Neural cell (in vitro differentiated cells): ENCODE data around the gene NME7. TPM values are rescaled to one million over a fixed set of nuclear protein-coding genes. Genes with fewer than 3 reads are reported as not detected.
"Not testable (repeated sequence)": the region's sequence is repeated elsewhere in the genome, so short reads cannot be mapped to it uniquely, and the experiment has no call there.

Experiments used
- H2AFZ ChIP-seq: fragments of 200-600, 300-800 bp; sonication (generic), shearing (Covaris generic); 2 replicates; pipeline ENCODE4 v1.6.0; 2014; ENCODE audit warnings: low read depth, mild to moderate bottlenecking, antibody characterized with exemption, low read length, moderate library complexity
- H3F3A ChIP-seq: fragments of 200-600 bp; shearing (Covaris generic); 2 replicates; pipeline ENCODE4 v1.6.1; 2016; ENCODE audit warnings: mild to moderate bottlenecking, moderate library complexity, mixed read lengths, antibody characterized with exemption, low read length; ENCODE audit not compliant: insufficient read depth, poor library complexity, severe bottlenecking
- H3K27ac ChIP-seq: fragments of 200-600, 300-800 bp; sonication (generic), shearing (Covaris generic); 2 replicates; pipeline ENCODE4 v1.5.1; 2014; ENCODE audit warnings: mild to moderate bottlenecking, low read length, moderate library complexity
- H3K27me3 ChIP-seq: fragments of 300-800, 200-600 bp; sonication (generic), shearing (Covaris generic); 2 replicates; pipeline ENCODE4 v1.6.0; 2014; ENCODE audit warnings: mild to moderate bottlenecking, low read depth, low read length, moderate library complexity; ENCODE audit not compliant: insufficient read depth
- H3K36me3 ChIP-seq: fragments of 300-800, 200-600 bp; sonication (generic), shearing (Covaris generic); 2 replicates; pipeline ENCODE4 v1.5.1; 2014; ENCODE audit warnings: mild to moderate bottlenecking, antibody characterized with exemption, low read length, moderate library complexity; ENCODE audit not compliant: insufficient read depth
- H3K4me2 ChIP-seq: fragments of 300-800, 200-600 bp; sonication (generic), shearing (Covaris generic); 2 replicates; pipeline ENCODE4 v1.6.0; 2014; ENCODE audit warnings: mild to moderate bottlenecking, low read length
- H3K4me3 ChIP-seq: fragments of 300-800, 200-600 bp; sonication (generic), shearing (Covaris generic); 2 replicates; pipeline ENCODE4 v1.5.1; 2014; ENCODE audit warnings: mild to moderate bottlenecking, low read length, moderate library complexity
- H3K79me2 ChIP-seq: fragments of 200-600 bp; shearing (Covaris generic); replicated peaks from 2 replicates; pipeline ENCODE4 v1.6.0; 2014; ENCODE audit warnings: mild to moderate bottlenecking, low read length, moderate library complexity; ENCODE audit not compliant: insufficient read depth
- H3K9ac ChIP-seq: fragments of 300-800, 200-600 bp; sonication (generic), shearing (Covaris generic); 2 replicates; pipeline ENCODE4 v1.6.1; 2016; ENCODE audit warnings: mild to moderate bottlenecking, low read length, mixed read lengths
- H3K9me2 ChIP-seq: fragments of 200-600 bp; shearing (Covaris generic); 2 replicates; pipeline ENCODE4 v1.6.1; 2016; ENCODE audit warnings: mild to moderate bottlenecking, low read length, mixed read lengths; ENCODE audit not compliant: insufficient read depth
- H3K9me3 ChIP-seq: fragments of 200-600, 300-800 bp; sonication (generic), shearing (Covaris generic); 2 replicates; pipeline ENCODE4 v1.6.1; 2016; ENCODE audit warnings: mild to moderate bottlenecking, mixed run types, low read length, moderate library complexity, mixed read lengths
- H4K20me1 ChIP-seq: fragments of 200-600 bp; shearing (Covaris generic); 2 replicates; pipeline ENCODE4 v1.6.1; 2016; ENCODE audit warnings: mild to moderate bottlenecking, mixed run types; ENCODE audit not compliant: insufficient read depth
- CTCF ChIP-seq: fragments of 450-650 bp; IDR thresholded peaks from 2 replicates; pipeline ENCODE4 v1.5.1; 2014; ENCODE audit warnings: antibody characterized with exemption, mild to moderate bottlenecking, moderate library complexity; ENCODE audit not compliant: poor library complexity, severe bottlenecking
- EP300 ChIP-seq: fragments of 450-650 bp; conservative IDR thresholded peaks from 2 replicates; pipeline ENCODE4 v1.6.1; 2014; ENCODE audit warnings: antibody characterized with exemption, mild to moderate bottlenecking, moderate library complexity; ENCODE audit not compliant: poor library complexity, severe bottlenecking
- EZH2 ChIP-seq: fragments of 200-600, 300-800 bp; shearing (Covaris generic), sonication (generic); IDR thresholded peaks from 2 replicates; pipeline ENCODE4 v1.6.1; 2014; ENCODE audit warnings: antibody characterized with exemption, low read length, borderline replicate concordance, mild to moderate bottlenecking; ENCODE audit not compliant: insufficient read depth, poor library complexity, severe bottlenecking
- MXI1 ChIP-seq: fragments of 450-650 bp; conservative IDR thresholded peaks from 2 replicates; pipeline ENCODE4 v1.6.1; 2014; ENCODE audit warnings: antibody characterized with exemption, mild to moderate bottlenecking; ENCODE audit not compliant: poor library complexity, severe bottlenecking
- POLR2AphosphoS5 ChIP-seq: IDR thresholded peaks from 2 replicates; pipeline ENCODE4 v1.6.1; 2012
- RAD21 ChIP-seq: fragments of 450-650 bp; conservative IDR thresholded peaks from 2 replicates; pipeline ENCODE4 v1.6.1; 2014; ENCODE audit warnings: antibody characterized with exemption, mild to moderate bottlenecking, moderate library complexity
- REST ChIP-seq: IDR thresholded peaks from 2 replicates; pipeline ENCODE4 v1.6.1; 2012; ENCODE audit warnings: borderline replicate concordance
- SMC3 ChIP-seq: fragments of 450-650 bp; conservative IDR thresholded peaks from 2 replicates; pipeline ENCODE4 v1.6.1; 2014; ENCODE audit warnings: antibody characterized with exemption, mild to moderate bottlenecking, moderate library complexity; ENCODE audit not compliant: poor library complexity
- TAF1 ChIP-seq: IDR thresholded peaks from 2 replicates; pipeline ENCODE4 v1.6.1; 2012; ENCODE audit warnings: low read depth
- polyA plus RNA-seq: library from polyadenylated mRNA; depleted of rRNA; stranded (reverse); fragments of >200 nt; gene quantifications from 2 replicates; pipeline ENCODE4 v1.2.3, GENCODE V29; 2014

Gene NME7
- polyA plus RNA-seq, 1 donor from 2014 or later = 42.4 TPM

DNA sequence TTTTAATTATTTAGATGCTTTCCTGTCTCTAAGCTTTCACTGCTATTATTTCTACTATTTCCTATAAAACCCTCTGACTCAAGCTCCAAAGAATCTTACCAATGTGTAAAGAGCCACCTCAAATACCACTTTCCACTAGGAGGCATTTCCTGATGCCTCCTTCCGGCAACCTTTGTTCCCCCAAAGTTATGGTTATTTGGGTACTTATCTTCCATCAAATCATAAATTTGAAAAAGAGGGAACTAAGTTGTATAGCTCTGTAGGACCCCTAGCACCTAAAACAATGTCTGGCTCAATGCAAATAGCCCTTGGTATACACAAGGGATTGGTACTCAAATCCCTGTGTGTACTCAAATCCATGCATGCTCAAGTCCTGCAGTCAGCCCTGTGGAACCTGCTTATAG lies 79.6 kb downstream of the NME7 start:
- H3K27ac ChIP-seq = no peak overlapping the region

DNA sequence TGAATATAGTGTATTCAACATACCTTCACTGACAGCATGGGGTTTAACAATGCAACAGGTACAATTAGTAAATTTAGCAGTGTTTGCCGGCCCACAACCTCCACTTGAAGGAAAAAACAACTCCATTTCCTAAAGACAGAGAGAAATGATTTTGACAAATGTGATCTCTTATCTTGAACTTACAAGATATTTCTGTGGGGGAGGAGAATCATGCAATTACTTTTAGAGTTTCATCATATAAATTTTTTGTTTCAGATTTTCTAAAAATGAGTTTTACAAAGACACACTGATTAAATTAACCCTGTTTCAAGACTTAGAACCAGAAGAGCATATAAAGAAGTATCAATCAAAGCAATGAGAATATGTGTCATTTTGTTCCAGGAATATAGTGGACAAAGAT lies 80.3 kb downstream of the NME7 start:
- H3K27ac ChIP-seq = no peak overlapping the region
- H3K4me2 ChIP-seq = no peak overlapping the region

More for the DNA sequence above, 79.6 kb downstream of the NME7 start:
- Histone ChIP-seq H3F3A (no peaks in the 10 kb centered on the region), H3K4me3 (no peak overlapping the region), H3K9me3 (no peaks in the 10 kb centered on the region), H4K20me1 (no peaks in the 10 kb centered on the region), H3K27me3 (no peaks in the 10 kb centered on the region), H3K9me2 (no peaks in the 10 kb centered on the region), H3K9ac (no peak overlapping the region), H3K79me2 (no peaks in the 10 kb centered on the region), H2AFZ (no peak overlapping the region), H3K36me3 (peaks cover 6% of the 10 kb centered on the region), H3K4me2 (no peak overlapping the region)
- TF ChIP-seq POLR2AphosphoS5 (no peak), REST (no peak), TAF1 (no peak)

DNA sequence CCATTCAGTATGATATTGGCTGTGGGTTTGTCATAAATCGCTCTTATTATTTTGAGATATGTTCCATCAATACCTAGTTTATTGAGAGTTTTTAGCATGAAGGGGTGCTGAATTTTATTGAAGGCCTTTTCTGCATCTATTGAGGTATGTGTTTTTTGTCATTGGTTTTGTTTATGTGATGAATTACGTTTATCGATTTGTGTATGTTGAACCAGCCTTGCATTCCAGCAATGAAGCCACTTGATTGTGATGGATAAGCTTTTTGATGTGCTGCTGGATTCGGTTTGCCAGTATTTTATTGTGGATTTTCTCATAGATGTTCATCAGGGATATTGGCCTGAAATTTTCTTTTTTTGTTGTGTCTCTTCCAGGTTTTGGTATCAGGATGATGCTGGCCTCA lies 86.0 kb downstream of the NME7 start:
- H2AFZ ChIP-seq, H3K79me2 ChIP-seq, H3K9me2 ChIP-seq, H3K4me3 ChIP-seq, H4K20me1 ChIP-seq, H3K36me3 ChIP-seq, H3K9ac ChIP-seq, H3K27ac ChIP-seq, H3F3A ChIP-seq, H3K4me2 ChIP-seq, H3K9me3 ChIP-seq, H3K27me3 ChIP-seq: not testable (repeated sequence)

More for the DNA sequence above, 80.3 kb downstream of the NME7 start:
- no peaks in the 10 kb centered on the region for H3K27me3 ChIP-seq
- H3K9me2 ChIP-seq = no peaks in the 10 kb centered on the region
- peaks cover 6% of the 10 kb centered on the region for H3K36me3 ChIP-seq
- no peaks in the 10 kb centered on the region for H3K79me2 ChIP-seq
- no peak overlapping the region for H2AFZ ChIP-seq
- no peaks in the 10 kb centered on the region for H3K9me3 ChIP-seq
- H3K9ac ChIP-seq = no peak overlapping the region
- TF ChIP-seq EP300 (no peak), POLR2AphosphoS5 (no peak), MXI1 (no peak), REST (no peak), CTCF (no peak), SMC3 (no peak), TAF1 (no peak), RAD21 (no peak), EZH2 (no peak)
- no peaks in the 10 kb centered on the region for H4K20me1 ChIP-seq
- no peaks in the 10 kb centered on the region for H3F3A ChIP-seq
- no peak overlapping the region for H3K4me3 ChIP-seq
